ENCODE data around the gene TMEM217. TPM values are rescaled to one million over a fixed set of nuclear protein-coding genes. Genes with fewer than 3 reads are reported as not detected.

TMEM217 gene
- total RNA-seq, 2 donors from 2014 or later, result 0.95 to 1.6 TPM

- Histone ChIP-seq H3K27ac (ENCODE audit: low read depth, low read length) (no peak overlapping the region), H3K27me3 (ENCODE audit: control insufficient read depth, insufficient read depth, low read length, poor library complexity, severe bottlenecking) (no peaks in the 10 kb centered on the region), H3K4me1 (ENCODE audit: control insufficient read depth, insufficient read depth, low read length) (no peaks in the 10 kb centered on the region), H3K9me3 (ENCODE audit: control insufficient read depth, low read length) (no peaks in the 10 kb centered on the region), H3K9ac (ENCODE audit: extremely low read depth, low read length, poor library complexity, severe bottlenecking) (no peak overlapping the region), H3K4me3 (ENCODE audit: low read length) (no peak overlapping the region), H3K36me3 (ENCODE audit: control insufficient read depth, insufficient read depth, low read length) (no peaks in the 10 kb centered on the region)
- Mint-ChIP-seq H3K27ac (no peak overlapping the region), H3K4me1 (peaks cover 3% of the 10 kb centered on the region), H3K36me3 (ENCODE audit: low read depth) (no peaks in the 10 kb centered on the region), H3K27me3 (ENCODE audit: insufficient read depth) (peaks cover 1% of the 10 kb centered on the region), H3K4me3 (no peak overlapping the region), H3K9me3 (peaks cover 2% of the 10 kb centered on the region)
- TF ChIP-seq CTCF (conservative IDR thresholded peaks at IDR 0.05), result no peak
- no peak for DNase-seq
Measured at GRCh38 chr6:37237789-37238188, 20.2 kb downstream of the TMEM217 start.

- Histone ChIP-seq H3K9me3 (ENCODE audit: control insufficient read depth, low read length) (no peaks in the 10 kb centered on the region), H3K4me3 (ENCODE audit: low read length) (no peak overlapping the region), H3K27ac (ENCODE audit: low read depth, low read length) (no peak overlapping the region), H3K27me3 (ENCODE audit: control insufficient read depth, insufficient read depth, low read length, poor library complexity, severe bottlenecking) (no peaks in the 10 kb centered on the region), H3K9ac (ENCODE audit: extremely low read depth, low read length, poor library complexity, severe bottlenecking) (no peak overlapping the region), H3K4me1 (ENCODE audit: control insufficient read depth, insufficient read depth, low read length) (no peaks in the 10 kb centered on the region), H3K36me3 (ENCODE audit: control insufficient read depth, insufficient read depth, low read length) (no peaks in the 10 kb centered on the region)
- no peak overlapping the region for H3K27ac Mint-ChIP-seq
- TF ChIP-seq CTCF (conservative IDR thresholded peaks at IDR 0.05), result no peak
- peaks cover 2% of the 10 kb centered on the region for H3K9me3 Mint-ChIP-seq
- WGBS, 2 experiments (ENCODE audit: insufficient coverage in 1 of 2, insufficient read length in 1 of 2), result 75 to 80% methylated on average over 2 of the region's 2 CpGs
- no peaks in the 10 kb centered on the region for H3K36me3 Mint-ChIP-seq (ENCODE audit: low read depth)
- DNase-seq, result no peak
- H3K4me3 Mint-ChIP-seq, result no peak overlapping the region
- peaks cover 9% of the 10 kb centered on the region for H3K4me1 Mint-ChIP-seq
- peaks cover 1% of the 10 kb centered on the region for H3K27me3 Mint-ChIP-seq (ENCODE audit: insufficient read depth)
Measured at GRCh38 chr6:37236921-37237320, 21.0 kb downstream of the TMEM217 start.

- Mint-ChIP-seq H3K27me3 (ENCODE audit: insufficient read depth) (peaks cover 1% of the 10 kb centered on the region), H3K9me3 (peaks cover 2% of the 10 kb centered on the region), H3K36me3 (ENCODE audit: low read depth) (no peaks in the 10 kb centered on the region), H3K4me1 (peaks cover 13% of the 10 kb centered on the region), H3K27ac (no peak overlapping the region), H3K4me3 (no peak overlapping the region)
- TF ChIP-seq CTCF (conservative IDR thresholded peaks at IDR 0.05), result no peak
- no peaks in the 10 kb centered on the region for H3K4me1 ChIP-seq (ENCODE audit: control insufficient read depth, insufficient read depth, low read length)
- 91 to 93% methylated on average over 4 to 6 of the region's 7 CpGs for WGBS, 2 experiments (ENCODE audit: insufficient coverage in 1 of 2, insufficient read length in 1 of 2)
- H3K9ac ChIP-seq (ENCODE audit: extremely low read depth, low read length, poor library complexity, severe bottlenecking), result no peak overlapping the region
- no peaks in the 10 kb centered on the region for H3K27me3 ChIP-seq (ENCODE audit: control insufficient read depth, insufficient read depth, low read length, poor library complexity, severe bottlenecking)
- no peak overlapping the region for H3K27ac ChIP-seq (ENCODE audit: low read depth, low read length)
- no peaks in the 10 kb centered on the region for H3K36me3 ChIP-seq (ENCODE audit: control insufficient read depth, insufficient read depth, low read length)
- H3K9me3 ChIP-seq (ENCODE audit: control insufficient read depth, low read length), result no peaks in the 10 kb centered on the region
- DNase-seq, result no peak
- H3K4me3 ChIP-seq (ENCODE audit: low read length), result no peak overlapping the region
Measured at GRCh38 chr6:37233541-37233940, 24.4 kb downstream of the TMEM217 start.
